H7 (cell line): Measurements from ENCODE around the gene CHID1. TPM values are rescaled to one million over a fixed set of nuclear protein-coding genes. Genes with fewer than 3 reads are reported as not detected.

Experiments
- DNase-seq: peaks from one replicate; pipeline ENCODE4 v3.0.0; 2012
- H3K27me3 ChIP-seq: 2 replicates; pipeline ENCODE4 v1.6.0; 2011; ENCODE audit warnings: mild to moderate bottlenecking, low read length; ENCODE audit not compliant: control insufficient read depth, insufficient read depth
- H3K36me3 ChIP-seq: replicated peaks from 2 replicates; pipeline ENCODE4 v1.5.1; 2011; ENCODE audit warnings: low read length; ENCODE audit not compliant: control insufficient read depth, insufficient read depth
- H3K4me3 ChIP-seq: 2 replicates; pipeline ENCODE4 v1.5.1; 2011; ENCODE audit warnings: low read depth, mild to moderate bottlenecking, control low read depth, low read length, moderate library complexity; ENCODE audit not compliant: insufficient read depth
- total RNA-seq: library from RNA; depleted of rRNA; stranded (reverse); fragments of >200 nt; shearing (Covaris generic); gene quantifications from 2 replicates; pipeline ENCODE4 v1.2.3, GENCODE V29; 2014

The CHID1 gene
- total RNA-seq, 1 experiment from 2014 or later, result 36.9 TPM

GRCh38 chr11:863023-863909 is 47.3 kb downstream of the CHID1 start:
- peak; percentile 85 for DNase-seq
- H3K36me3 ChIP-seq, result no peaks in the 10 kb centered on the region
- H3K4me3 ChIP-seq, result no peak overlapping the region
- no peaks in the 10 kb centered on the region for H3K27me3 ChIP-seq

- Histone ChIP-seq H3K36me3 (no peaks in the 10 kb centered on the region), H3K27me3 (no peaks in the 10 kb centered on the region), H3K4me3 (peak overlapping the region; percentile 6; the same call in 1 of the 2 replicates)
- no peak for DNase-seq
Observed at GRCh38 chr11:862696-863022, 48.0 kb downstream of the CHID1 start.

- DNase-seq, result peak; percentile 94
- Histone ChIP-seq H3K27me3 (no peaks in the 10 kb centered on the region), H3K4me3 (peak overlapping the region; percentile 23; the same call in 1 of the 2 replicates)
Observed at GRCh38 chr11:862081-862661, 48.4 kb downstream of the CHID1 start.

GRCh38 chr11:861105-861479 is 49.5 kb downstream of the CHID1 start:
- Histone ChIP-seq H3K4me3 (no peak overlapping the region), H3K27me3 (no peaks in the 10 kb centered on the region), H3K36me3 (no peaks in the 10 kb centered on the region)
- no peak for DNase-seq

More at GRCh38 chr11:862081-862661, 48.4 kb downstream of the CHID1 start:
- no peaks in the 10 kb centered on the region for H3K36me3 ChIP-seq

- peak; percentile 67 for DNase-seq
- Histone ChIP-seq H3K36me3 (no peaks in the 10 kb centered on the region), H3K4me3 (no peak overlapping the region), H3K27me3 (no peaks in the 10 kb centered on the region)
Observed at GRCh38 chr11:860234-861104, 50.1 kb downstream of the CHID1 start.

GRCh38 chr11:859394-860131 is 51.0 kb downstream of the CHID1 start:
- Histone ChIP-seq H3K36me3 (no peaks in the 10 kb centered on the region), H3K27me3 (no peaks in the 10 kb centered on the region), H3K4me3 (no peak overlapping the region)
- peak; percentile 74 for DNase-seq

- no peaks in the 10 kb centered on the region for H3K27me3 ChIP-seq
- DNase-seq, result no peak
Observed at GRCh38 chr11:858762-859339, 51.8 kb downstream of the CHID1 start.

GRCh38 chr11:858053-858761 is 52.4 kb downstream of the CHID1 start:
- Histone ChIP-seq H3K36me3 (no peaks in the 10 kb centered on the region), H3K4me3 (no peak overlapping the region), H3K27me3 (no peaks in the 10 kb centered on the region)
- peak; percentile 69 for DNase-seq

More at GRCh38 chr11:858762-859339, 51.8 kb downstream of the CHID1 start:
- Histone ChIP-seq H3K4me3 (no peak overlapping the region), H3K36me3 (no peaks in the 10 kb centered on the region)

- peak; percentile 72 for DNase-seq
- Histone ChIP-seq H3K27me3 (no peaks in the 10 kb centered on the region), H3K36me3 (no peaks in the 10 kb centered on the region), H3K4me3 (no peak overlapping the region)
Observed at GRCh38 chr11:856397-856796, 54.2 kb downstream of the CHID1 start.

- Histone ChIP-seq H3K36me3 (no peaks in the 10 kb centered on the region), H3K27me3 (no peaks in the 10 kb centered on the region), H3K4me3 (no peak overlapping the region)
- DNase-seq, result peak; percentile 74
Observed at GRCh38 chr11:855796-856195, 54.8 kb downstream of the CHID1 start.

GRCh38 chr11:855330-855674 is 55.3 kb downstream of the CHID1 start:
- DNase-seq, result no peak
- Histone ChIP-seq H3K4me3 (no peak overlapping the region), H3K27me3 (peaks cover 2% of the 10 kb centered on the region; the same call in 1 of the 2 replicates), H3K36me3 (no peaks in the 10 kb centered on the region)

GRCh38 chr11:854601-855329 is 55.8 kb downstream of the CHID1 start:
- Histone ChIP-seq H3K27me3 (peaks cover 2% of the 10 kb centered on the region; the same call in 1 of the 2 replicates), H3K36me3 (no peaks in the 10 kb centered on the region), H3K4me3 (no peak overlapping the region)
- DNase-seq, result peak; percentile 69
